ENCODE data around the gene ZNF385A. TPM values are rescaled to one million over a fixed set of nuclear protein-coding genes. Genes with fewer than 3 reads are reported as not detected.
A peak's percentile ranks its signal among the peaks of the same experiment; 100 is the strongest.

Gene ZNF385A
- total and polyA plus RNA-seq, 9 of the 15 experiments (the other 6 are each of a cell fraction or from before 2014, with no cell fraction given), result 1.0 to 111 (median 7.7) TPM

DNA sequence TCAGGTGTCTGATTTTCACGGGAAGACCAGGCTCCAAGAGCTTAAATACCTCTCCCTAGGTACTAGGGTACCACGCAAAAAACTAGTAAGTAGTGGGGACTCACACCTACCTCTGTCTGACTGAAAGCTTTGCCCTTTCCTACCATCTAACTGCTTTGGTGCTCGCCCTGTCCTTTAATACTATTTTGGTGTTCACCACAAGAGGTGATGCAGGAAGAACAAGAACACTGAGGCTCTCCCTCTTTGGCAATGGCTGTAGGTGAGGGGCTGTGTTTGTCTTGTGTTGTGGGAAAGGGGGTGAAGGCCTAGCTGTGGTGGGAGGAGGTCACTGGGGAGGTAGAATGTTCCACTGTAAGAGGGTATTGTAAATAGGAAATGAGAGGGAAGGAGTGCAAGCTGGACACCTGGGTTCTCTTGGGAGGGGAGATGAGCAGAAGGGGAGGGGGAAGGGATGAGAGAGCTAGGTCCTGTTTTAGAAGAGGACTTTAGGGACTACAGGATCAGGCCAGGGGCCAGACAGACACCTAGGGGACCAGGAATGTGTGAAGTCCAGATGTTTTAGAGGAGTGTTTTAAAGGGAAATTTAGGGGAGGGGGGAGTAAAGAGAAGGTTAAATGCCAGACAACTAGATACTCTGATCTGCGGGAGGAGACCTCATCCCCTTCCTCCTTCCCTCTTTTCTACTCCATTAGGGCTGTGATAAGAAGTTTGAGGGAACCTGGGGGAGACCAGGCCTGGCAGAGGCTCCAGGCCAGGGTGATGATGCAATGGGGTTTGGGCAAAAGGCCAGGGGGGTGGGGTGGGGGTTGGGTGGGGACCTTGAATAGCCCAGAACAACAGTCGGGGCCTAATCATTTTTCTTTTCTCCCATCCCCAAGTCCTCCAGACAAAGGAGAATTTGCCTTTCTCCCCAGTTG lies 32.4 kb upstream of the ZNF385A start (continued):
- TF ChIP-seq PCBP1 (IDR thresholded peaks at IDR 0.05; ENCODE audit: low read depth, low read length, poor library complexity, severe bottlenecking) (no peak), TRIM25 (IDR thresholded peaks at IDR 0.05; ENCODE audit: borderline replicate concordance) (no peak), LEF1 (IDR thresholded peaks at IDR 0.05) (no peak), ZBTB1 (CRISPR knock-in tag; IDR thresholded peaks at IDR 0.05; ENCODE audit: borderline replicate concordance, low read depth) (no peak), EP400 (IDR thresholded peaks at IDR 0.05) (peak; percentile 29; the same call in 1 of the 2 replicates), CHD1 (IDR thresholded peaks at IDR 0.05; ENCODE audit: low read length) (no peak), NONO (IDR thresholded peaks at IDR 0.05; ENCODE audit: low read depth in 2 of 2, low read length in 1 of 2) (no peak), NEUROD1 (IDR thresholded peaks at IDR 0.05; ENCODE audit: borderline replicate concordance, low read depth, low read length, partially characterized antibody) (no peak), DNMT1 (IDR thresholded peaks at IDR 0.05) (no peak), TCF15 (CRISPR knock-in tag; IDR thresholded peaks at IDR 0.05) (no peak), TARDBP (IDR thresholded peaks at IDR 0.05) (no peak), HMBOX1 (IDR thresholded peaks at IDR 0.05) (no peak), POLR2A (conservative IDR thresholded peaks at IDR 0.05) (no peak)
- TF ChIP-seq, protein P1, sequence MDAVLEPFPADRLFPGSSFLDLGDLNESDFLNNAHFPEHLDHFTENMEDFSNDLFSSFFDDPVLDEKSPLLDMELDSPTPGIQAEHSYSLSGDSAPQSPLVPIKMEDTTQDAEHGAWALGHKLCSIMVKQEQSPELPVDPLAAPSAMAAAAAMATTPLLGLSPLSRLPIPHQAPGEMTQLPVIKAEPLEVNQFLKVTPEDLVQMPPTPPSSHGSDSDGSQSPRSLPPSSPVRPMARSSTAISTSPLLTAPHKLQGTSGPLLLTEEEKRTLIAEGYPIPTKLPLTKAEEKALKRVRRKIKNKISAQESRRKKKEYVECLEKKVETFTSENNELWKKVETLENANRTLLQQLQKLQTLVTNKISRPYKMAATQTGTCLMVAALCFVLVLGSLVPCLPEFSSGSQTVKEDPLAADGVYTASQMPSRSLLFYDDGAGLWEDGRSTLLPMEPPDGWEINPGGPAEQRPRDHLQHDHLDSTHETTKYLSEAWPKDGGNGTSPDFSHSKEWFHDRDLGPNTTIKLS (IDR thresholded peaks at IDR 0.05; ENCODE audit: borderline replicate concordance, low read depth), result no peak
- TF ChIP-seq, protein P2, sequence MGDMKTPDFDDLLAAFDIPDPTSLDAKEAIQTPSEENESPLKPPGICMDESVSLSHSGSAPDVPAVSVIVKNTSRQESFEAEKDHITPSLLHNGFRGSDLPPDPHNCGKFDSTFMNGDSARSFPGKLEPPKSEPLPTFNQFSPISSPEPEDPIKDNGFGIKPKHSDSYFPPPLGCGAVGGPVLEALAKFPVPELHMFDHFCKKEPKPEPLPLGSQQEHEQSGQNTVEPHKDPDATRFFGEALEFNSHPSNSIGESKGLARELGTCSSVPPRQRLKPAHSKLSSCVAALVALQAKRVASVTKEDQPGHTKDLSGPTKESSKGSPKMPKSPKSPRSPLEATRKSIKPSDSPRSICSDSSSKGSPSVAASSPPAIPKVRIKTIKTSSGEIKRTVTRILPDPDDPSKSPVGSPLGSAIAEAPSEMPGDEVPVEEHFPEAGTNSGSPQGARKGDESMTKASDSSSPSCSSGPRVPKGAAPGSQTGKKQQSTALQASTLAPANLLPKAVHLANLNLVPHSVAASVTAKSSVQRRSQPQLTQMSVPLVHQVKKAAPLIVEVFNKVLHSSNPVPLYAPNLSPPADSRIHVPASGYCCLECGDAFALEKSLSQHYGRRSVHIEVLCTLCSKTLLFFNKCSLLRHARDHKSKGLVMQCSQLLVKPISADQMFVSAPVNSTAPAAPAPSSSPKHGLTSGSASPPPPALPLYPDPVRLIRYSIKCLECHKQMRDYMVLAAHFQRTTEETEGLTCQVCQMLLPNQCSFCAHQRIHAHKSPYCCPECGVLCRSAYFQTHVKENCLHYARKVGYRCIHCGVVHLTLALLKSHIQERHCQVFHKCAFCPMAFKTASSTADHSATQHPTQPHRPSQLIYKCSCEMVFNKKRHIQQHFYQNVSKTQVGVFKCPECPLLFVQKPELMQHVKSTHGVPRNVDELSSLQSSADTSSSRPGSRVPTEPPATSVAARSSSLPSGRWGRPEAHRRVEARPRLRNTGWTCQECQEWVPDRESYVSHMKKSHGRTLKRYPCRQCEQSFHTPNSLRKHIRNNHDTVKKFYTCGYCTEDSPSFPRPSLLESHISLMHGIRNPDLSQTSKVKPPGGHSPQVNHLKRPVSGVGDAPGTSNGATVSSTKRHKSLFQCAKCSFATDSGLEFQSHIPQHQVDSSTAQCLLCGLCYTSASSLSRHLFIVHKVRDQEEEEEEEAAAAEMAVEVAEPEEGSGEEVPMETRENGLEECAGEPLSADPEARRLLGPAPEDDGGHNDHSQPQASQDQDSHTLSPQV (IDR thresholded peaks at IDR 0.05), result no peak
- TF ChIP-seq, protein P3, sequence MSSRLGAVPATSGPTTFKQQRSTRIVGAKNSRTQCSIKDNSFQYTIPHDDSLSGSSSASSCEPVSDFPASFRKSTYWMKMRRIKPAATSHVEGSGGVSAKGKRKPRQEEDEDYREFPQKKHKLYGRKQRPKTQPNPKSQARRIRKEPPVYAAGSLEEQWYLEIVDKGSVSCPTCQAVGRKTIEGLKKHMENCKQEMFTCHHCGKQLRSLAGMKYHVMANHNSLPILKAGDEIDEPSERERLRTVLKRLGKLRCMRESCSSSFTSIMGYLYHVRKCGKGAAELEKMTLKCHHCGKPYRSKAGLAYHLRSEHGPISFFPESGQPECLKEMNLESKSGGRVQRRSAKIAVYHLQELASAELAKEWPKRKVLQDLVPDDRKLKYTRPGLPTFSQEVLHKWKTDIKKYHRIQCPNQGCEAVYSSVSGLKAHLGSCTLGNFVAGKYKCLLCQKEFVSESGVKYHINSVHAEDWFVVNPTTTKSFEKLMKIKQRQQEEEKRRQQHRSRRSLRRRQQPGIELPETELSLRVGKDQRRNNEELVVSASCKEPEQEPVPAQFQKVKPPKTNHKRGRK (tag; IDR thresholded peaks at IDR 0.05), result no peak
